GM12878 (cell line): ENCODE data around the gene IL3. TPM values are rescaled to one million over a fixed set of nuclear protein-coding genes. Genes with fewer than 3 reads are reported as not detected.

Experiments used
- ATAC-seq: fragments of 200-7000 bp; cut with Tn5 transposase; 3 replicates; pipeline ENCODE4 v1.9.1; 2020; ENCODE audit warnings: mild to moderate bottlenecking, moderate library complexity
- BruUV-seq: library from RNA; stranded (reverse); fragments of 400-500 nt; replicated peaks from 2 replicates; lab custom pipeline; 2021; lab: Mats Ljungman, UMichigan
- CTCF ChIA-PET: fragments of 300-600 bp; sonication (Branson Sonifier 250); formaldehyde crosslinking; extraction: SDS; loops from one replicate; lab custom pipeline; 2021; ENCODE audit warnings: inconsistent platforms; lab: Yijun Ruan, JAX
- POLR2A ChIA-PET: fragments of 350-600 bp; formaldehyde crosslinking; extraction: SDS; loops from one replicate; lab custom pipeline; 2021; ENCODE audit warnings: inconsistent platforms; lab: Charles Lee
- RAD21 ChIA-PET: fragments of 300-600 bp; sonication (Branson Sonifier 250); formaldehyde crosslinking; loops from one replicate; lab custom pipeline; 2023; ENCODE audit warnings: antibody characterized with exemption; ENCODE audit not compliant: unreplicated experiment; lab: Charles Lee
- SMC1A ChIA-PET: fragments of 300-600 bp; sonication (Branson Sonifier 250); formaldehyde crosslinking; loops from one replicate; lab custom pipeline; 2023; ENCODE audit not compliant: unreplicated experiment, uncharacterized antibody; lab: Charles Lee
- DNase-seq: peaks from one replicate; pipeline ENCODE4 v3.0.0-alpha.2; 2011; ENCODE audit warnings: low read depth, low spot score
- FAIRE-seq: peaks from 3 replicates; lab custom pipeline; 2011; peaks lifted over from hg19 to GRCh38; lab: Jason Lieb, UNC
- H2AFZ ChIP-seq: 2 replicates; pipeline ENCODE4 v1.6.0; 2011; ENCODE audit warnings: low read depth, low read length, control low read depth; ENCODE audit not compliant: control insufficient read depth
- H3K27ac ChIP-seq: 2 replicates; pipeline ENCODE4 v1.5.1; 2011; ENCODE audit warnings: control low read depth; ENCODE audit not compliant: control insufficient read depth, insufficient read depth
- H3K27me3 ChIP-seq, 2 experiments: replicated peaks in 1 of 2; 2 replicates each; pipeline versions ENCODE4 v1.6.0 to v1.6.1; 2011; ENCODE audit warnings: low read length in 1 of 2; ENCODE audit not compliant: control insufficient read depth in 2 of 2, insufficient read depth in 2 of 2
- H3K36me3 ChIP-seq, 2 experiments: 2 replicates each; pipeline ENCODE4 v1.5.1; 2011; ENCODE audit warnings: low read length in 1 of 2; ENCODE audit not compliant: control insufficient read depth in 2 of 2, insufficient read depth in 2 of 2
- H3K4me1 ChIP-seq: 2 replicates; pipeline ENCODE4 v1.6.1; 2011; ENCODE audit warnings: mild to moderate bottlenecking, low read length, moderate library complexity, mixed read lengths; ENCODE audit not compliant: control insufficient read depth, insufficient read depth
- H3K4me2 ChIP-seq: 2 replicates; pipeline ENCODE4 v1.6.0; 2011; ENCODE audit warnings: control low read depth; ENCODE audit not compliant: control insufficient read depth, insufficient read depth
- H3K4me3 ChIP-seq: fragments of 200-600 bp; sonication (generic); 2 replicates; pipeline ENCODE4 v1.5.1; 2016
- H3K79me2 ChIP-seq: 2 replicates; pipeline ENCODE4 v1.6.0; 2011; ENCODE audit warnings: low read length; ENCODE audit not compliant: control insufficient read depth, insufficient read depth
- H3K9ac ChIP-seq: 2 replicates; pipeline ENCODE4 v1.8.0; 2011; ENCODE audit warnings: low read length, control low read depth, mixed read lengths; ENCODE audit not compliant: control insufficient read depth, insufficient read depth
- H3K9me3 ChIP-seq: replicated peaks from 3 replicates; pipeline ENCODE4 v1.5.1; 2011; ENCODE audit warnings: mild to moderate bottlenecking, low read length; ENCODE audit not compliant: control insufficient read depth, insufficient read depth
- H4K20me1 ChIP-seq: 2 replicates; pipeline ENCODE4 v1.6.0; 2011; ENCODE audit not compliant: control insufficient read depth, insufficient read depth
- BACH1 ChIP-seq: fragments of 450-650 bp; IDR thresholded peaks from 2 replicates; pipeline ENCODE4 v1.6.1; 2017; ENCODE audit warnings: mild to moderate bottlenecking, borderline replicate concordance
- CUX1 ChIP-seq: IDR thresholded peaks from 2 replicates; pipeline ENCODE4 v1.6.1; 2012; ENCODE audit warnings: improper control_type of control experiment, low read depth, low read length; ENCODE audit not compliant: insufficient replicate concordance
- E2F8 ChIP-seq: fragments of 450-650 bp; IDR thresholded peaks from 2 replicates; pipeline ENCODE4 v1.6.1; 2018; ENCODE audit warnings: mild to moderate bottlenecking, low read depth, moderate library complexity; ENCODE audit not compliant: partially characterized antibody
- ELK1 ChIP-seq: IDR thresholded peaks from 2 replicates; pipeline ENCODE4 v1.6.1; 2012; ENCODE audit warnings: low read depth, low read length, improper control_type of control experiment
- HDAC2 ChIP-seq: fragments of 200-600 bp; sonication (generic); IDR thresholded peaks from 2 replicates; pipeline ENCODE4 v1.6.1; 2017
- IRF3 ChIP-seq: fragments of 450-650 bp; IDR thresholded peaks from 2 replicates; pipeline ENCODE4 v1.6.1; 2014; ENCODE audit warnings: mild to moderate bottlenecking
- KLF5 ChIP-seq: fragments of 450-650 bp; IDR thresholded peaks from 2 replicates; pipeline ENCODE4 v1.6.1; 2014; ENCODE audit warnings: mild to moderate bottlenecking; ENCODE audit not compliant: partially characterized antibody
- NR2F1 ChIP-seq: fragments of 450-650 bp; conservative IDR thresholded peaks from 2 replicates; pipeline ENCODE4 v1.6.1; 2017; ENCODE audit warnings: mild to moderate bottlenecking
- ZBTB33 ChIP-seq: fragments of 450-650 bp; IDR thresholded peaks from 2 replicates; pipeline ENCODE4 v1.6.1; 2017; ENCODE audit warnings: mild to moderate bottlenecking
- ZNF207 ChIP-seq: fragments of 450-650 bp; IDR thresholded peaks from 2 replicates; pipeline ENCODE4 v1.6.1; 2014; ENCODE audit warnings: antibody characterized with exemption, mild to moderate bottlenecking, borderline replicate concordance
- ZNF622 ChIP-seq: fragments of 450-650 bp; IDR thresholded peaks from 2 replicates; pipeline ENCODE4 v1.6.1; 2017; ENCODE audit warnings: mild to moderate bottlenecking, inconsistent platforms
- WGBS: methylation state at CpG from one replicate; pipeline ENCODE4 v1.1.6; 2016; ENCODE audit warnings: low lambda C conversion rate; ENCODE audit not compliant: insufficient replicate concordance, insufficient coverage; ENCODE audit errors: missing lambda C conversion rate; 5-methylcytosine and 5-hydroxymethylcytosine counted together
- in situ Hi-C: fragments of 300-500 bp; cut with MboI; formaldehyde crosslinking; loops from 9 replicates; pipeline ENCODE4 v1.14.3; 2018; ENCODE audit warnings: mixed read lengths
- intact Hi-C: fragments of 100-400 bp; cut with micrococcal nuclease; formaldehyde crosslinking; loops from one replicate; pipeline ENCODE4 v1.14.2; 2022; ENCODE audit not compliant: unreplicated experiment
- polyA plus RNA-seq, 11 experiments: library from polyadenylated mRNA; depleted of rRNA in 4 of 11; unstranded in 6 of 11; stranded (reverse) in 5 of 11; fragments of >200 nt; fragmentation: Nextera tagmentation in 4 of 11; fragmentation: Illumina TruSeq in 1 of 11; extraction: Ambion mirVana in 4 of 11; extraction: Trizol in 1 of 11; gene quantifications; 1 replicate in 1 of 11; 2 replicates in 10 of 11; pipeline versions ENCODE4 v1.2.1 to v1.2.3, GENCODE V29; 2011 to 2016; ENCODE audit warnings: inconsistent platforms in 2 of 11, missing spikeins in 2 of 11, low read depth in 1 of 11
- total RNA-seq, 4 experiments: library from RNA; depleted of rRNA in 3 of 4; stranded (reverse); fragments of >200 nt in 3 of 4; fragmentation: Illumina TruSeq in 1 of 4; extraction: Trizol in 1 of 4; gene quantifications; 2 replicates each; pipeline versions ENCODE4 v1.2.1 to v1.2.3, GENCODE V29; 2013 to 2021

Gene IL3
- total and polyA plus RNA-seq, 10 of the 15 experiments (the other 5 are each of a cell fraction or from before 2014, with no cell fraction given): not detected

- H3K27me3 ChIP-seq: no peaks in the 10 kb centered on the region; a peak in 1 of 4 replicates
- no peaks in the 10 kb centered on the region for H3K79me2 ChIP-seq
- SMC1A ChIA-PET: interaction anchor here (1.4 to 1.6 kb wide), 2 partner anchors 13 to 19 kb away, joined by 3 to 4 read pairs; no protein-coding TSS in a partner anchor
- ATAC-seq: no peak
- POLR2A ChIA-PET: no interaction called here
- RAD21 ChIA-PET: no interaction called here
- no peaks in the 10 kb centered on the region for H3K4me1 ChIP-seq
- CTCF ChIA-PET: no interaction called here
- no peak overlapping the region for H2AFZ ChIP-seq
- no peak overlapping the region for H3K9ac ChIP-seq
- no peaks in the 10 kb centered on the region for H4K20me1 ChIP-seq
- H3K36me3 ChIP-seq: no peaks in the 10 kb centered on the region
- no peak overlapping the region for H3K4me2 ChIP-seq
- no peak overlapping the region for H3K27ac ChIP-seq
- in situ Hi-C loops: loop anchor here (10.0 kb wide), 1 partner anchor 425 kb away; no protein-coding TSS in a partner anchor
- no peaks in the 10 kb centered on the region for H3K9me3 ChIP-seq
- FAIRE-seq: no peak
- no TSS peak for BruUV-seq
- H3K4me3 ChIP-seq: no peak overlapping the region
- intact Hi-C loops: no loop called here
- WGBS: 31% methylated on average over 3 of the region's 3 CpGs
- no peak for DNase-seq
- no peak for TF ChIP-seq CUX1
- no peak for TF ChIP-seq ZNF207
- no peak for TF ChIP-seq E2F8
- no peak for TF ChIP-seq IRF3
- no peak for TF ChIP-seq KLF5
- TF ChIP-seq BACH1: no peak
- TF ChIP-seq HDAC2: no peak
- TF ChIP-seq ELK1: no peak
- TF ChIP-seq ZBTB33: no peak
- TF ChIP-seq ZNF622: no peak
- TF ChIP-seq NR2F1: no peak
These were observed 19.2 kb downstream of the IL3 start for GRCh38 chr5:132079619-132080018.
